Measurements from ENCODE around the gene GNA12. TPM values are rescaled to one million over a fixed set of nuclear protein-coding genes. Genes with fewer than 3 reads are reported as not detected.

Gene GNA12
- polyA plus RNA-seq, 1 donor (not counting 4 experiments of a cell fraction or from before 2014, with no cell fraction given): 35.5 TPM

DNA sequence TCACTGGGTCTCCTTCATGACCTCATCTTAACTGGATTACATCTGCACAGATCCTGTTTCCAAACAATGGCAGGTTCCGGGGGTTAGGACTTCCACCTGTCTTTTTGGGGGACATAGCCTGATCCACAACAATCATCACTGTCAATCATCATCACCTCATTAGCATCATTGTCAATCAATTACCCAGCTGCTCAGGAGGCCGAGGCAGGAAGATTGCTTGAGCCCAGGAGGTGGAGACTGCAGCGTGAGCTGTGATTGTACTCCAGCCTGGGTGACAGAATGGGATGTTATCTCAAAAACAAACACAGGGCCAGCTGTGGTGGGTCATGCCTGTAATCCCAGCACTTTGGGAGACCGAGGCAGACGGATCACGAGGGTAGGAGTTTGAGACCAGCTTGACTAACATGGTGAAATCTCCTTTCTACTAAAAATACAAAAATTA, 137.4 kb downstream of the GNA12 start:
- Histone ChIP-seq H2AFZ (ENCODE audit: control insufficient read depth, low read length) (no peak overlapping the region), H3K9me1 (ENCODE audit: control insufficient read depth, extremely low read depth, insufficient read depth, low read length) (no peaks in the 10 kb centered on the region), H3K9me3 (ENCODE audit: control insufficient read depth, low read depth, low read length) (no peaks in the 10 kb centered on the region), H3K4me2 (ENCODE audit: control insufficient read depth, extremely low read depth, insufficient read depth, low read depth, low read length) (no peak overlapping the region), H3K27ac (ENCODE audit: control insufficient read depth, insufficient read depth, low read length) (no peak overlapping the region), H3K9ac (ENCODE audit: control insufficient read depth, extremely low read depth, insufficient read depth, low read length) (no peak overlapping the region), H3K4me1 (ENCODE audit: control insufficient read depth, extremely low read depth, insufficient read depth, low read length) (no peaks in the 10 kb centered on the region), H4K20me1 (ENCODE audit: control insufficient read depth, extremely low read depth, insufficient read depth, low read length) (no peaks in the 10 kb centered on the region), H3K79me2 (ENCODE audit: control insufficient read depth, insufficient read depth, low read length) (no peaks in the 10 kb centered on the region), H3K36me3 (ENCODE audit: control insufficient read depth in 2 of 2, extremely low read depth in 1 of 2, insufficient read depth in 2 of 2, low read length in 2 of 2) (peaks cover 0 to 2% of the 10 kb centered on the region in 2 experiments), H3K4me3 (ENCODE audit: control insufficient read depth in 2 of 3, extremely low read depth in 1 of 3, insufficient read depth in 2 of 3, low read depth in 1 of 3, low read length in 3 of 3) (no peak overlapping the region), H3K27me3 (ENCODE audit: control insufficient read depth, extremely low read depth, insufficient read depth, low read length) (peaks cover 3% of the 10 kb centered on the region)
- FAIRE-seq (no peak), DNase-seq (ENCODE audit: low read depth, low spot score) (no peak)
- dilution Hi-C loops (cut with MboI; ENCODE audit: extremely low pct_ligation_motif_present, low sequenced_read_pairs): no loop called here
- TF ChIP-seq, protein P1, sequence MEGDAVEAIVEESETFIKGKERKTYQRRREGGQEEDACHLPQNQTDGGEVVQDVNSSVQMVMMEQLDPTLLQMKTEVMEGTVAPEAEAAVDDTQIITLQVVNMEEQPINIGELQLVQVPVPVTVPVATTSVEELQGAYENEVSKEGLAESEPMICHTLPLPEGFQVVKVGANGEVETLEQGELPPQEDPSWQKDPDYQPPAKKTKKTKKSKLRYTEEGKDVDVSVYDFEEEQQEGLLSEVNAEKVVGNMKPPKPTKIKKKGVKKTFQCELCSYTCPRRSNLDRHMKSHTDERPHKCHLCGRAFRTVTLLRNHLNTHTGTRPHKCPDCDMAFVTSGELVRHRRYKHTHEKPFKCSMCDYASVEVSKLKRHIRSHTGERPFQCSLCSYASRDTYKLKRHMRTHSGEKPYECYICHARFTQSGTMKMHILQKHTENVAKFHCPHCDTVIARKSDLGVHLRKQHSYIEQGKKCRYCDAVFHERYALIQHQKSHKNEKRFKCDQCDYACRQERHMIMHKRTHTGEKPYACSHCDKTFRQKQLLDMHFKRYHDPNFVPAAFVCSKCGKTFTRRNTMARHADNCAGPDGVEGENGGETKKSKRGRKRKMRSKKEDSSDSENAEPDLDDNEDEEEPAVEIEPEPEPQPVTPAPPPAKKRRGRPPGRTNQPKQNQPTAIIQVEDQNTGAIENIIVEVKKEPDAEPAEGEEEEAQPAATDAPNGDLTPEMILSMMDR (optimal IDR thresholded peaks at IDR 0.05 in 1 of 3, IDR thresholded peaks at IDR 0.05 in 1 of 3, conservative IDR thresholded peaks at IDR 0.05 in 1 of 3; ENCODE audit: extremely low read depth in 1 of 3, insufficient read depth in 2 of 3, low read length in 3 of 3): no peak
- TF ChIP-seq EZH2 (IDR thresholded peaks at IDR 0.05; ENCODE audit: low read length): no peak

DNA sequence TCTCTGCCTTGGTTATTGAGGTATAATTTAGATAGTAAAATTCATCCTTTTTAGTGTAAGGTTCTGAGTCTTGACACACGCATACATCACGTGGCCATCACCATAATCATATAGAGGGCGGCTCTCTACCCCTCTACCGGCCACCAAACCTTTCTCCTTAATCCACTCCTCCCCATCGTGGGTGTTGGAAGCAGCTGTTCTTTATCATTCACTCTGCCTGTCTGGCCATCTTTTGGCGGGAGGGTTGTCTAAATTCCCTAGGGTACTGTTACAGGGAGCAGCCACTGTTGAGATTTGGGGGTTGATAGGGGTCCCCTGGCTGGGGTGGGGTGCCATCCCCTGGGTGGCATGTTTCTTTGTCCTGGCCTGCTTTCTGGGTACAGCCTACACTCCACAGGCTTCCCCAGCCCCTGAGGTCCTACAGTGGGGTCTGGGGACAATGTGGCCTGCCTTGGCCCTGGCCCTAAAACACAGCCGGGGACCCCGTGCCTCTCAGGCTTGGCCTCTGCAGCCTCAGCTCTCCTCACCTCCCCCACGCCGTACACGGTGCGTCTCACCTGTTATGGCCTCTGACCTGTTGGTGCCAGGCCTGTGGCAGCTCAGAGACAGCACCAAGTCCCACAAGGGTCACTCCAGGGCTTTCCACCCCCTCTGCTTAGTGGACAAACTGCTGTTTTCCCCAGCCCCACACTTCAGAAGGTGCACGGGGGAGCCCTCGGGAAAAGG, 138.6 kb downstream of the GNA12 start:
- no peaks in the 10 kb centered on the region for H4K20me1 ChIP-seq (ENCODE audit: control insufficient read depth, extremely low read depth, insufficient read depth, low read length)
- no peaks in the 10 kb centered on the region for H3K9me3 ChIP-seq (ENCODE audit: control insufficient read depth, low read depth, low read length)
- no peak overlapping the region for H3K9ac ChIP-seq (ENCODE audit: control insufficient read depth, extremely low read depth, insufficient read depth, low read length)
- DNase-seq (ENCODE audit: low read depth, low spot score): no peak
- H3K79me2 ChIP-seq (ENCODE audit: control insufficient read depth, insufficient read depth, low read length): no peaks in the 10 kb centered on the region
- no peaks in the 10 kb centered on the region for H3K4me1 ChIP-seq (ENCODE audit: control insufficient read depth, extremely low read depth, insufficient read depth, low read length)
- H3K36me3 ChIP-seq (ENCODE audit: control insufficient read depth in 2 of 2, extremely low read depth in 1 of 2, insufficient read depth in 2 of 2, low read length in 2 of 2): peaks cover 0 to 2% of the 10 kb centered on the region in 2 experiments
- peaks cover 3% of the 10 kb centered on the region for H3K27me3 ChIP-seq (ENCODE audit: control insufficient read depth, extremely low read depth, insufficient read depth, low read length)
- FAIRE-seq: no peak
- H3K27ac ChIP-seq (ENCODE audit: control insufficient read depth, insufficient read depth, low read length): no peak overlapping the region
- no peak for TF ChIP-seq EZH2 (IDR thresholded peaks at IDR 0.05; ENCODE audit: low read length)
- TF ChIP-seq, protein P1 (optimal IDR thresholded peaks at IDR 0.05 in 1 of 3, IDR thresholded peaks at IDR 0.05 in 1 of 3, conservative IDR thresholded peaks at IDR 0.05 in 1 of 3; ENCODE audit: extremely low read depth in 1 of 3, insufficient read depth in 2 of 3, low read length in 3 of 3): no peak
- no peak overlapping the region for H2AFZ ChIP-seq (ENCODE audit: control insufficient read depth, low read length)
- no peak overlapping the region for H3K4me2 ChIP-seq (ENCODE audit: control insufficient read depth, extremely low read depth, insufficient read depth, low read depth, low read length)
- H3K9me1 ChIP-seq (ENCODE audit: control insufficient read depth, extremely low read depth, insufficient read depth, low read length): no peaks in the 10 kb centered on the region
- no peak overlapping the region for H3K4me3 ChIP-seq (ENCODE audit: control insufficient read depth in 2 of 3, extremely low read depth in 1 of 3, insufficient read depth in 2 of 3, low read depth in 1 of 3, low read length in 3 of 3)
- dilution Hi-C loops (cut with MboI; ENCODE audit: extremely low pct_ligation_motif_present, low sequenced_read_pairs): no loop called here

Measured in keratinocyte (primary cell).